Measurements from ENCODE around the gene HS3ST3B1. TPM values are rescaled to one million over a fixed set of nuclear protein-coding genes. Genes with fewer than 3 reads are reported as not detected.

Gene HS3ST3B1
- total RNA-seq, 2 experiments from 2014 or later, result 13.4 to 13.9 TPM

- Mint-ChIP-seq H3K27ac (no peak overlapping the region), H3K36me3 (peaks cover 12% of the 10 kb centered on the region), H3K27me3 (no peaks in the 10 kb centered on the region), H3K4me3 (no peak overlapping the region), H3K9me3 (peaks cover 29% of the 10 kb centered on the region), H3K4me1 (ENCODE audit: low read depth) (peaks cover 4% of the 10 kb centered on the region)
- no peak for DNase-seq
- CTCF ChIA-PET, result no interaction called here
- intact Hi-C loops (cut with micrococcal nuclease), result no loop called here
- POLR2A ChIA-PET, result no interaction called here
Measured at GRCh38 chr17:14396547-14396946, 95.7 kb downstream of the HS3ST3B1 start.

- H3K4me1 Mint-ChIP-seq (ENCODE audit: low read depth), result peaks cover 10% of the 10 kb centered on the region
- POLR2A ChIA-PET, result no interaction called here
- intact Hi-C loops (cut with micrococcal nuclease), result no loop called here
- H3K27ac Mint-ChIP-seq, result no peak overlapping the region
- no peaks in the 10 kb centered on the region for H3K27me3 Mint-ChIP-seq
- CTCF ChIA-PET, result no interaction called here
- peaks cover 15% of the 10 kb centered on the region for H3K9me3 Mint-ChIP-seq
- no peak for DNase-seq
- H3K36me3 Mint-ChIP-seq, result peaks cover 10% of the 10 kb centered on the region
- H3K4me3 Mint-ChIP-seq, result no peak overlapping the region
Measured at GRCh38 chr17:14398766-14399165, 97.9 kb downstream of the HS3ST3B1 start.

Other genes with a start within 250 kb of the HS3ST3B1 start
- gene COX10, start 231.6 kb upstream of the HS3ST3B1 start, total RNA-seq, result 10 to 100 TPM; 22.9 to 23.6 TPM
- not detected for gene CDRT15, start 64.2 kb upstream of the HS3ST3B1 start, total RNA-seq